Astrocyte of the spinal cord (primary cell): Measurements from ENCODE around the gene TOP3A.
A peak's percentile ranks its signal among the peaks of the same experiment; 100 is the strongest.

Source experiments
- DNase-seq: peaks from one replicate; pipeline ENCODE4 v3.0.0; 2011; ENCODE audit warnings: low read depth, low spot score
- H3K4me3 ChIP-seq: 2 replicates; pipeline ENCODE4 v1.5.1; 2011; ENCODE audit warnings: low read depth, mild to moderate bottlenecking, low read length, moderate library complexity
- in situ Hi-C: cut with HindIII; loops from 2 replicates; pipeline ENCODE4 v1.10.0; 2017; ENCODE audit warnings: low sequenced_read_pairs
- TF ChIP-seq, protein P1 (sequence below): IDR thresholded peaks from 2 replicates; pipeline ENCODE4 v1.5.1; 2012; ENCODE audit warnings: low read depth, mild to moderate bottlenecking, low read length, inconsistent platforms

TOP3A gene

DNA sequence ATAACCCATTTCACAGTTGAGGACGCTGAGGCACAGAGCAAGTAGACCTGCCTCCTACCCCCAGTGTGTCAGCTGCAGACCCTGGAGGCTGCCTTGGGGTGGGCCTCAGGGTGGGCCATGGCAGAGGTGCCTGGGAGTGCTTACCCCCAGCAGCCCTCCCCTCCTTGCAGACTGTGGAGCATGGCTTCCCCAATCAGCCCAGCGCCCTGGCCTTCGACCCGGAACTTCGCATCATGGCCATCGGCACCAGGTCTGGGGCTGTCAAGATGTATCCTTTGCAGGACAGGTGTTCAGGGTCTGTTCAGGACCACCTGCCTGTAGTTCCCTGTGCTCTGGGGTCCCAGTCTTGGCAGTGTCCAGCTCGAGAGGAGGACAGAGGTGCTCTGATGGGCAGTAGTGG is 85.0 kb downstream of the TOP3A start:
- no peak overlapping the region for H3K4me3 ChIP-seq
- TF ChIP-seq, protein P1, sequence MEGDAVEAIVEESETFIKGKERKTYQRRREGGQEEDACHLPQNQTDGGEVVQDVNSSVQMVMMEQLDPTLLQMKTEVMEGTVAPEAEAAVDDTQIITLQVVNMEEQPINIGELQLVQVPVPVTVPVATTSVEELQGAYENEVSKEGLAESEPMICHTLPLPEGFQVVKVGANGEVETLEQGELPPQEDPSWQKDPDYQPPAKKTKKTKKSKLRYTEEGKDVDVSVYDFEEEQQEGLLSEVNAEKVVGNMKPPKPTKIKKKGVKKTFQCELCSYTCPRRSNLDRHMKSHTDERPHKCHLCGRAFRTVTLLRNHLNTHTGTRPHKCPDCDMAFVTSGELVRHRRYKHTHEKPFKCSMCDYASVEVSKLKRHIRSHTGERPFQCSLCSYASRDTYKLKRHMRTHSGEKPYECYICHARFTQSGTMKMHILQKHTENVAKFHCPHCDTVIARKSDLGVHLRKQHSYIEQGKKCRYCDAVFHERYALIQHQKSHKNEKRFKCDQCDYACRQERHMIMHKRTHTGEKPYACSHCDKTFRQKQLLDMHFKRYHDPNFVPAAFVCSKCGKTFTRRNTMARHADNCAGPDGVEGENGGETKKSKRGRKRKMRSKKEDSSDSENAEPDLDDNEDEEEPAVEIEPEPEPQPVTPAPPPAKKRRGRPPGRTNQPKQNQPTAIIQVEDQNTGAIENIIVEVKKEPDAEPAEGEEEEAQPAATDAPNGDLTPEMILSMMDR = no peak
- in situ Hi-C loops = no loop called here
- no peak for DNase-seq

DNA sequence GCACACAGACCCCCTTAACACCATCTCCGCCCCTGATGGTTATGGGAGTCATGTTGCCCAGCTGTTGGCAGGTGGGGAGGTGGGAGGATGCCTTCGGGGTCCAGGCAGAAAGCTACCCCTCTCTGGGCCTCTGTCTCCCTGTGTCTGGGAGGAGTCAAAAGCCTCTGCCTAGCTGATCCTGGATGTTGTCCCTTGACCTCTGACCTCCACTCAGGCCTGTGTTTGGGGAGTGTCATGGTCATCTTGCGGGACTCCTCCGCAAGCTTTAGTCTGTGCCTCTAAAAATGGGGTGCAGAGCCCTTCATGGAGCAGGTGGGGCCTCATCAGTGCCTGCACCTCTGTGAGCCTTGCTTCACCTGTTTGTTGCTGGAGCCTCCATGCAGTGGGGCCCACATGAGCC is 85.5 kb downstream of the TOP3A start:
- no peak overlapping the region for H3K4me3 ChIP-seq
- in situ Hi-C loops = no loop called here
- no peak for DNase-seq
- TF ChIP-seq, protein P1 = no peak

DNA sequence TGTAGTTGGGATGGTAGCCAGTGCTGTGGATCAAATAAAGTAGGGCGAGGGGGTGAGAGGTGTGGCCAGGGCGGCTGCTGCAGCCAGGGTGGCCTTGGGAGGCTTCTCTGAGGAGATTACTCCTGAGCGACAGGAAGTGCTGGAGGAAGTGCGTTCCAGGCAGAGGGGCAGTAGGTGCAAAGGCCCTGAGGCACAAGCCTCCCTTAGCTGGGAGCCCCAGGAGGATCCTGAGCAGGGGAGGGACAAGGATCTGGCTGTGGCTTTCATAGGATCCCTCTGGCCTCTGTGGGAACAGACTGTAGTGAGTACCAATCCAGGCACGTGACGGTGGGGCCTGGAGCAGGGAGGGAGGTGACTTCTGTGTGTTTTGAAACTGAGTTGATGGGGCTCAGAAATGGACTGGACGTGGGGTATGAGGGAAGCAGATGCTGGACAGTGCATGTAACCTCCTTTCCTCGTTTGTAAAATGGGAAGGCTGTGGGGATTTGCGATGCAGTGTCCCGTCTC is 86.6 kb downstream of the TOP3A start:
- in situ Hi-C loops = no loop called here
- no peak overlapping the region for H3K4me3 ChIP-seq
- TF ChIP-seq, protein P1 = no peak
- no peak for DNase-seq

DNA sequence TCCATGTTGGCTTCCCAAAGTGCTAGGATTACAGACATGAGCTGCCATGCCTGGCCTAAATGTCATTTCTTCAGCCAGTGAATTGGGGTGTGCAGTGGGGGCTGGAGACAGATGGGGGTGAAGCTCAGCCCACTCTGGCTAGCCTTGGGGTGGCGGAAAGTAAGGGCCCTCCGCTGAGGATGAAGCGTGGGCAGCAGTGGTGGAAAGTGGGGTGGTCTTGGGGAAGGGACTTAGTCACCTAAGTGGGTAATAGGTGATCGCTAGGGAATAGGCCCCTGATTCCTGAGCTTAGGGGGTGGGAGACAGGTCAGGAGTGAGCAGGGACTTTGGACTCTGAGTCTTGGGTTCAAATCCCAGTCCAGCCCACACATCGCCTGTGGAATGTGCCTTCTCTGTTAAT is 87.2 kb downstream of the TOP3A start:
- no peak overlapping the region for H3K4me3 ChIP-seq
- in situ Hi-C loops = no loop called here
- DNase-seq = no peak
- TF ChIP-seq, protein P1 = no peak

DNA sequence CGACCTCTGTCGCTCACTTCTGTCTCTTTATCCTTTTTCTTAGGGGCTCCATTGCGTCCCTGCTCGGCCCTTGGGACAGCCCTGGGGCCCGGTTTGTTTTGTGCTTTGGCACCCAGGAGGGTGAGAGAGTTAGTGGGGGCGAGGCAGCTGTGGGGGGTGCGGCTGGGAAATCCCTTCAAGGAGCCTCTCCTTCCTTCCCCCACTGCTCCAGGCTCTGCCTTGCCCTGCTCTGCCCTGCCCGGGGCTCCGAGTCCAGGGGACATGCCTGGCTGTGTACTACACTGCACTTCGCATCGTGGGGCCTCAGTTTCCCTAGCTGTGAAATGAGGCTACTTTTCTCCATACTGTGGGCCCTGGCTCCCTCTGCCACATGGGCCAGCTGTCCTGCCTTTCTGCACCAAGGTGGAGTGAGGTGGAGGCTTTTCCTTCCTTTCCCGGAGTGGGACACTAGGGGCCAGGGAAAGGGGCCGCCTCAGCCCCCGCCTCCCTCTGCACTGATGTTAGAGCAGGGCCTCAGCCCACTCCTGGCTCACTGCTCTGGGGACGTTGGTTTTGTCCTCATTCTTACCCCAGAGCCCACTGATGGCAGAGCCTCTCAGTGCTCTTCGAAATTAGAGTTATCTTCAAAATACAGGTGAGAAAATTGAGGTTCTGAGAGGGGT is 88.4 kb downstream of the TOP3A start:
- no peak for DNase-seq
- TF ChIP-seq, protein P1 = no peak
- in situ Hi-C loops = no loop called here

DNA sequence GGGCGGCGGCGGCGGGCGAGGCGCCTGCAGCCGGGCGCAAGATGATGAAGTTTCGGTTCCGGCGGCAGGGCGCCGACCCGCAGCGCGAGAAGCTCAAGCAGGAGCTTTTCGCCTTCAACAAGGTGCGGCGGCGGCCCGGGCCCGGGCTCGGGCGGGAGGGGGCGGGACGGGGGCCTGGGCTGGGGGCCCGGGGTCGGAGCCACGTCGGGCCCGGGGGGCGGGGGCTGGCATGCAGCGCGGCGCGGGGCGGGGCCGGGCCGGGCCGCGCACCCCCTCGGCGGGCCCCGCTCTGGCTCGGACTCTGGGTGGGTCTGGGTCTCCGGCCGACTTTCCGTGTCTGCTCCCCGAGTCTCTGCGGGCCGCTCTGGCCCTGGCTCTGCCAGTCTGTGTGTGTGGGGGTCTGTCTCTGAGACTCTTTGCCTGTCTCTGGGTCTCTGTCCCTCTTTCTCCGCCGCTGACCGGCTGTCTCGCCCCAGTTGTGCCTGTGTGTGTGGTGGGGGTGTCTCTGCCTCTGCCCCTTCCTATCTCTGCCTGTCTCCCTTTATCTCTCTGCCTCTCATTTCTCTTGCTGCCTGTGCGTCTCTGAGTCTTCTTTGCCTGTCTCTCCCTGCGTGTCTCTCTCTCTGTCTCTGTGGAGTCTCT is 89.0 kb downstream of the TOP3A start:
- in situ Hi-C loops = no loop called here
- TF ChIP-seq, protein P1 = no peak
- H3K4me3 ChIP-seq = peak overlapping the region; percentile 92
- peak; percentile 7 for DNase-seq

More for the DNA sequence above, 88.4 kb downstream of the TOP3A start:
- H3K4me3 ChIP-seq = peak overlapping the region; percentile 92
